Chondrocyte (in vitro differentiated cells): ENCODE data around the gene SERINC5. TPM values are rescaled to one million over a fixed set of nuclear protein-coding genes. Genes with fewer than 3 reads are reported as not detected.

Experiments used
- DNase-seq: peaks from one replicate; pipeline ENCODE4 v3.0.0; 2021; ENCODE audit warnings: mixed read lengths, low spot score
- H3K27ac Mint-ChIP-seq: one replicate; pipeline ENCODE4 v1.8.0; 2021; ENCODE audit warnings: mild to moderate bottlenecking, moderate library complexity, mixed read lengths; ENCODE audit not compliant: unreplicated experiment
- H3K27me3 Mint-ChIP-seq: 2 replicates; pipeline ENCODE4 v1.8.0; 2021; ENCODE audit warnings: low read depth, mixed read lengths
- H3K36me3 Mint-ChIP-seq: 2 replicates; pipeline ENCODE4 v1.8.0; 2021; ENCODE audit warnings: low read depth, mixed read lengths
- H3K4me1 Mint-ChIP-seq: 2 replicates; pipeline ENCODE4 v1.8.0; 2021; ENCODE audit warnings: low read depth, mild to moderate bottlenecking, mixed read lengths
- H3K4me3 Mint-ChIP-seq: one replicate; pipeline ENCODE4 v1.8.0; 2021; ENCODE audit warnings: mild to moderate bottlenecking, moderate library complexity, mixed read lengths; ENCODE audit not compliant: unreplicated experiment
- H3K9me3 Mint-ChIP-seq: 2 replicates; pipeline ENCODE4 v1.8.0; 2021; ENCODE audit warnings: low read depth, mixed read lengths
- CTCF ChIP-seq: fragments of 200-600 bp; sonication (generic); IDR thresholded peaks from 2 replicates; pipeline ENCODE4 v1.5.0; 2021; ENCODE audit warnings: antibody characterized with exemption, mild to moderate bottlenecking, moderate library complexity
- total RNA-seq: library from RNA; stranded (reverse); gene quantifications from 3 replicates; pipeline ENCODE4 v1.2.1, GENCODE V29; 2021

SERINC5 gene
- total RNA-seq, 1 donor from 2014 or later: 41.5 TPM

GRCh38 chr5:80146046-80146445 lies 109.8 kb downstream of the SERINC5 start:
- no peak for DNase-seq
- H3K27me3 Mint-ChIP-seq: no peaks in the 10 kb centered on the region
- H3K36me3 Mint-ChIP-seq: peaks cover 25% of the 10 kb centered on the region
- no peak overlapping the region for H3K4me3 Mint-ChIP-seq
- no peak overlapping the region for H3K27ac Mint-ChIP-seq
- no peaks in the 10 kb centered on the region for H3K9me3 Mint-ChIP-seq
- peaks cover 31% of the 10 kb centered on the region for H3K4me1 Mint-ChIP-seq
- TF ChIP-seq CTCF: no peak

GRCh38 chr5:80143491-80143890 lies 112.4 kb downstream of the SERINC5 start:
- Mint-ChIP-seq H3K27me3 (no peaks in the 10 kb centered on the region), H3K4me1 (peaks cover 41% of the 10 kb centered on the region), H3K36me3 (peaks cover 16% of the 10 kb centered on the region), H3K4me3 (no peak overlapping the region), H3K27ac (no peak overlapping the region), H3K9me3 (no peaks in the 10 kb centered on the region)
- DNase-seq: no peak
- TF ChIP-seq CTCF: no peak

GRCh38 chr5:80142996-80143395 lies 112.9 kb downstream of the SERINC5 start:
- no peak for TF ChIP-seq CTCF
- DNase-seq: no peak
- Mint-ChIP-seq H3K9me3 (no peaks in the 10 kb centered on the region), H3K36me3 (peaks cover 17% of the 10 kb centered on the region), H3K4me1 (peaks cover 41% of the 10 kb centered on the region), H3K27ac (peak overlapping the region; percentile 75), H3K27me3 (no peaks in the 10 kb centered on the region), H3K4me3 (no peak overlapping the region)

- DNase-seq: no peak
- peak overlapping the region; percentile 93 for H3K27ac Mint-ChIP-seq
- TF ChIP-seq CTCF: no peak
- peak overlapping the region; percentile 5 for H3K4me3 Mint-ChIP-seq
- H3K36me3 Mint-ChIP-seq: peaks cover 16% of the 10 kb centered on the region
- H3K9me3 Mint-ChIP-seq: no peaks in the 10 kb centered on the region
- H3K4me1 Mint-ChIP-seq: peaks cover 41% of the 10 kb centered on the region
- no peaks in the 10 kb centered on the region for H3K27me3 Mint-ChIP-seq
Measured at GRCh38 chr5:80141681-80142080, 114.2 kb downstream of the SERINC5 start.

- H3K9me3 Mint-ChIP-seq: no peaks in the 10 kb centered on the region
- peak overlapping the region; percentile 5 for H3K4me3 Mint-ChIP-seq
- TF ChIP-seq CTCF: no peak
- H3K27ac Mint-ChIP-seq: peak overlapping the region; percentile 93
- no peak for DNase-seq
- peaks cover 15% of the 10 kb centered on the region for H3K36me3 Mint-ChIP-seq
- peaks cover 41% of the 10 kb centered on the region for H3K4me1 Mint-ChIP-seq
- no peaks in the 10 kb centered on the region for H3K27me3 Mint-ChIP-seq
Measured at GRCh38 chr5:80141147-80141671, 114.6 kb downstream of the SERINC5 start.
